ENCODE data around the gene TBC1D22A. TPM values are rescaled to one million over a fixed set of nuclear protein-coding genes. Genes with fewer than 3 reads are reported as not detected.

The TBC1D22A gene
- total RNA-seq, 1 donor from 2014 or later, result 15.3 TPM

DNA sequence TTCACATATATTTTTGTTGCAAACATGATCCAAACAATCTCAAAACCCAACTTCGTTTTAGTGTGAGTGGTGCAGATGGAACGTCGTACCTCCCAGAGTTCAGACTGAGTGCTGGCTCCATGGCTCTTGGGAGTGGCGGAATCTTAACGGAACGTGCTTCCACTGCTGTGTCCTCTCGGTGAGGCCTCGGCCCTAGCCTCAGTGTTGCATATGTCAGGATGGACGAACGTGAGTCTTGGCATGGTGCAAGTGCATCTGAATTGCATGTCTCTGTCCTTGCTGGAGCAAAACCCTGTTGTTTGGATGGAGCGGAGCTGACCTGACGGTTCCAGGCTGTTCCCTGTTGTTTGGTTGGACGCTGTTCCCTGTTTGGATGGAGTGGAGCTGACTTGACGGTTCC is 306.8 kb downstream of the TBC1D22A start:
- no peak for DNase-seq (ENCODE audit: low read depth in 2 of 2)

GRCh38 chr22:47071078-47071806 is 308.8 kb downstream of the TBC1D22A start:
- DNase-seq (ENCODE audit: low read depth in 2 of 2), result peak in 1 of 2 donors; percentile 59

- DNase-seq (ENCODE audit: low read depth in 2 of 2), result no peak
These were observed 309.6 kb downstream of the TBC1D22A start for GRCh38 chr22:47071807-47072641.

DNA sequence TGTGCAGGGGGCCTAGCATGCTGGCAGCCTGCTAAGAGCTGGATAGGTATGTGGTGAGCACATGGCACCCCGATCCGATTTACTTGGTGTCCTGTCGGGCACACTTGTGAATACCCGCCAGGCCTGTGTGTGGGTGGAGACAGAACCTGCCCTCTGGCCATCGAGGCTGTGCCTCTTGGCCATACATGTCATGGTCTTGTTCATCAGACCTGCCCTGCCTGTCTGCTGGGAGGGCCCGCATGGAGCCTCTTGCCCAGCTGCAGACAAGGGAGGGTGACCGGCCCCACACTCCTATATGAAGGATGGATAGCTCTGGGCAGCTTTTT is 310.2 kb downstream of the TBC1D22A start:
- DNase-seq (ENCODE audit: low read depth in 2 of 2), result no peak

GRCh38 chr22:47073075-47073474 is 310.6 kb downstream of the TBC1D22A start:
- DNase-seq (ENCODE audit: low read depth in 2 of 2), result no peak

DNA sequence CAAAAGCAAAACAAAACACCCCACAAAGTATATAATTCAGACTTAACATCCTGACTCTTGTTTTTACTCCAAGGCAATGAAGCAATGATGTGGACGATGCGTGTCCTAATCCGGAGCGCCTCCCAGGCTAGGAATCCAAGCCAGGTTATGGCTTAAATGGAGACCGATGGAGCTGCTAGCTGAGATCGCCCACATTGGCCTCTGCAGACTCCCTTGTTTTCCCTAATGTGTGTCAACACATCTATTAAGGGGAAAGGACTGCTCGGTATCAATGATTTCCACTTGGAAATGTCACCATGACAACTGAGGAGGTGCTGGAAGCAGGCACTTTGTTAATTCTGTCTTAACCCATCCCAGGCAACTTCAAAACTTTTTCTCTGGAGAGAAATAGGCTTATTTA is 311.7 kb downstream of the TBC1D22A start:
- DNase-seq (ENCODE audit: low read depth in 2 of 2), result no peak

- no peak for DNase-seq (ENCODE audit: low read depth in 2 of 2)
These were observed 313.1 kb downstream of the TBC1D22A start for GRCh38 chr22:47075568-47075967.

DNA sequence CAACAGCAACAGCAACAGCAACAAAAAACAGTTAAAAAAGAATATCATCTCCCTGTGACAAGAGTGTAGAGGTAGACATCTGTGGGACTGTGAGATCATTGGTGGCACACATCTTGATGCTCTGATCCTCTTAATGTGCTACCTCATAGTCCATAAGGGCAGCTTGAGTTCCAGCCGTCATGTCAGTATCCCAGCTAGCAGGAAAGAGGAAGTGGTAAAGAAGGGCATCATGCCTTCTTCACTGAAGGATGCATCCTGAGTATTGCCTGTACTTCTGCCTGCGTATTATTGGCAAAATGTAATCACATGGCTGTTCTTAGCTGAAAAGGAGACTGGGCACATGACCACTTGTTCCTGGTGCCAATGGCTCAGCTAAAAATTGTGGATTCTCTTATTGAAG is 314.3 kb downstream of the TBC1D22A start:
- DNase-seq (ENCODE audit: low read depth in 2 of 2), result no peak

DNA sequence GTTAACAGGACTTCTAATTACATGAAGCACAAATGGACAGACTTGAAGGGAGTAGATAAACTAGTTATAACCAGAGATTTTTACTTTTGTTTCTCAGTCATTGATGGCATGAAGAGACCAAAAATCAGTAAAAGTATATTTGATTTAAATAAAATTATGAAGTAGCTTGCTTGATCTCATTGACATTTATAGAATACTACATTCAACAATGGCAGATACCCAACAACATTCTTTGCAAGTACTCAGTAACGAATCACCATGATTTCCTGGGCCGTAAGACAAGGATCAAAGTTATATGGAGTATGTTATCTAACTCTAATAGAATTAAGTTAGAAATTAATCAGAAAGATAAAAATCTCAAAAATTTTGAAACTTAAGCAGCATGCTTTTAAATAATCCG is 317.6 kb downstream of the TBC1D22A start:
- DNase-seq (ENCODE audit: low read depth in 2 of 2), result no peak

DNA sequence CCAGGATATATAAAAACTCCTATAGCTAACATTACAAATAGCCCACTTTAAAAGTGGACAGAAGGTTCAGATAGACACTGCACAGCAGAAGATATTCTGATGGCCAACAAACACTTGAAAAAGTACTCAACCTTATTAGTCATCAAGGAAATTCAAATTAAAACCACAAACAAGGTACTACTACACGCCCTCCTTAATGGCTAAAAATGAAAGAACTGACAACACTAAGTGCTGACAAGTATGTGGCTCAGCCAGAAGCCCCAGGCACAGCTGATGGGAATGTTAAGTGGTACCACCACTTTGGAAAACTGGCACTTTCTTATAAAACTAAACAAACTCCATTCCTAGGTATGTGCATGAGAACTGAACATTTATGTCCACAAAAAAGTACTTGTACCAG is 320.1 kb downstream of the TBC1D22A start:
- no peak for DNase-seq (ENCODE audit: low read depth in 2 of 2)

DNA sequence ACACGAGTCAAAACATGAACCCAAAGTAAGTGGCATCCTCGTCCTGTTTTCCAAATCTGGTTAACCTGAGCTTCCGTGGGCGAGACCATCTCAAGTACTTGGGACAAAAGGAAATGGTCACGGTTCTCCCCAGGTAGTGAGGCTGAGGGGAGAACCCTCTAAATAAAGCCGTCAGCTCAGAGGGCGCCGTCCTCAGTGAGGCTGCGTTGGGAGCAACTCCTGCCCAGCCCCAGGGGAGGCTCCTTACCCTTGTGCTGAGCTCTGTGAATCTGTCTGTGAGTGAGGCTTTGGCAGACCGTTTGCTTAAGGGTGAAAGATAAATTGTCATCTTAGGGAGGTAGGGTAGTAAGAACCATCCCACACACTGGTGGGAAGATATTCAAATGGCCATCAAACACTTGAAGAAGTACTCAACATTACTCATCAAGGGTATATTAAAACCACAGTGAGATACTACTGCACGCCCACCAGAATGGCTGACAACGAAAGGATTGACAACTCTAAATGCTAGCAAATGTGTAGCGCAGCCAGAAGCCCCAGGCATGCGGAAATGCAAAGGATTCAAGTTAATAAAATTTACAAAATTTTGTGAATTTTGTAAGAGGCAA is 321.0 kb downstream of the TBC1D22A start:
- DNase-seq (ENCODE audit: low read depth in 2 of 2), result no peak

DNA sequence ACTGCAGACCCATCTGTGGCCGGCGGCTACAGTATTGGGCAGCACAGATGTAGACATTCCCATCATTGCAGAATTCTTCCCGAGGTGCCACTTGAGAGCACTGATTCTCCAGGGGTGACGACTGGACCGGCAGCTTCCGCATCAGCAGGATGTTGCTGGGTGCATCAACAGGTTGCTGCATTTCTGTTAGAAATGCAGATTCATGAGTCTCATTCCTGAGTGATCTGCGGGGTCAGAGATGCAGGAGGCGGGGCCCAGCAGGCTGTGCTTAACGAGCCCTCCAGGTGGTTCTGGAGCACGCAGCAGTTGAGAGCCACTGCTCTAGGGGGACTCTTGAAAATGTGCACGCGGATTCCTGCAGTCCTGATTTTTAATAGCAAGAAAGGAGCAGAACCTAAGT is 321.8 kb downstream of the TBC1D22A start:
- DNase-seq (ENCODE audit: low read depth in 2 of 2), result no peak

- no peak for DNase-seq (ENCODE audit: low read depth in 2 of 2)
These were observed 324.3 kb downstream of the TBC1D22A start for GRCh38 chr22:47086596-47087248.

- no peak for DNase-seq (ENCODE audit: low read depth in 2 of 2)
These were observed 326.2 kb downstream of the TBC1D22A start for GRCh38 chr22:47088480-47089158.

GRCh38 chr22:47089374-47089773 is 326.9 kb downstream of the TBC1D22A start:
- DNase-seq (ENCODE audit: low read depth in 2 of 2), result no peak

- no peak for DNase-seq (ENCODE audit: low read depth in 2 of 2)
These were observed 327.5 kb downstream of the TBC1D22A start for GRCh38 chr22:47089796-47090460.

GRCh38 chr22:47090591-47091245 is 328.3 kb downstream of the TBC1D22A start:
- peak; percentile 6 to 44 for DNase-seq (ENCODE audit: low read depth in 2 of 2)

DNA sequence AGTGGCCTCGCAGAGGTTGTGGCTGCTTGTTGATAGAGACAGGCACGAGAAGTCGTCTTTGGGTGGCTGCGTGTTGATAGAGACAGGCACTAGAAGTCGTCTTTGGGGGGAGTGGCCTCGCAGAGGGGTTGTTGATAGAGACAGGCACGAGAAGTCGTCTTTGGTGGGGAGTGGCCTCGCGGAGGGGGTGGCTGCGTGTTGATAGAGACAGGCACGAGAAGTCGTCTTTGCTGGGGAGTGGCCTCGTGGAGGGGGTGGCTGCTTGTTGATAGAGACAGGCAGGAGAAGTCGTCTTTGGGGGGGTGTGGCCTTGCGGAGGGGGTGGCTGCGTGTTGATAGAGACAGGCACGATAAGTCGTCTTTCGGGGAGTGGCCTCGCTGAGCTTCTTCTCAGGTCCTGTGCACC is 328.8 kb downstream of the TBC1D22A start:
- DNase-seq (ENCODE audit: low read depth in 2 of 2), result peak; percentile 4 to 12

GRCh38 chr22:47091921-47092700 is 329.7 kb downstream of the TBC1D22A start:
- DNase-seq (ENCODE audit: low read depth in 2 of 2), result no peak

- DNase-seq (ENCODE audit: low read depth in 2 of 2), result no peak
These were observed 330.5 kb downstream of the TBC1D22A start for GRCh38 chr22:47092896-47093311.

Data from lung microvascular endothelial cell (primary cell).